IPS-NIHi11 (cell line): ENCODE measurements around the gene IPO13.
A peak's percentile ranks its signal among the peaks of the same experiment; 100 is the strongest.

Experiments used
- DNase-seq: peaks from one replicate; pipeline ENCODE4 v3.0.0; 2012; ENCODE audit warnings: mixed read lengths, low spot score

IPO13 gene

GRCh38 chr1:43946236-43947060, at the start of gene IPO13:
IPO13 (plus strand) TSS chr1:43946950; CDS start chr1:43947601, 651 bp downstream.
- DNase-seq: peak; percentile 98

GRCh38 chr1:43898981-43899380, 47.8 kb upstream of the IPO13 start:
- no peak for DNase-seq

GRCh38 chr1:43900386-43900785, 46.4 kb upstream of the IPO13 start:
- DNase-seq: no peak

GRCh38 chr1:43901196-43901961, 45.4 kb upstream of the IPO13 start:
- no peak for DNase-seq

- DNase-seq: no peak
Observed at GRCh38 chr1:43902058-43902831, 44.5 kb upstream of the IPO13 start.

- no peak for DNase-seq
Observed at GRCh38 chr1:43904660-43905551, 41.8 kb upstream of the IPO13 start.

- DNase-seq: no peak
Observed at GRCh38 chr1:43908226-43908625, 38.5 kb upstream of the IPO13 start.

GRCh38 chr1:43908858-43909257, 37.9 kb upstream of the IPO13 start:
- DNase-seq: no peak

GRCh38 chr1:43910343-43910742, 36.4 kb upstream of the IPO13 start:
- DNase-seq: no peak

GRCh38 chr1:43912607-43913006, 34.1 kb upstream of the IPO13 start:
- DNase-seq: peak; percentile 64

GRCh38 chr1:43913051-43913501, 33.7 kb upstream of the IPO13 start:
- no peak for DNase-seq

GRCh38 chr1:43913666-43914360, 32.9 kb upstream of the IPO13 start:
- no peak for DNase-seq

GRCh38 chr1:43914576-43915525, 31.9 kb upstream of the IPO13 start:
- DNase-seq: no peak

- DNase-seq: no peak
Observed at GRCh38 chr1:43919906-43920305, 26.8 kb upstream of the IPO13 start.

- DNase-seq: no peak
Observed at GRCh38 chr1:43921022-43921421, 25.7 kb upstream of the IPO13 start.

- no peak for DNase-seq
Observed at GRCh38 chr1:43924516-43924915, 22.2 kb upstream of the IPO13 start.

GRCh38 chr1:43925846-43926245, 20.9 kb upstream of the IPO13 start:
- DNase-seq: no peak

GRCh38 chr1:43930168-43930948, 16.4 kb upstream of the IPO13 start:
- peak; percentile 69 for DNase-seq

GRCh38 chr1:43930949-43931275, 15.8 kb upstream of the IPO13 start:
- DNase-seq: no peak
